Calu3 (cell line): ENCODE measurements around the gene LYRM9. TPM values are rescaled to one million over a fixed set of nuclear protein-coding genes. Genes with fewer than 3 reads are reported as not detected.
"Not testable (repeated sequence)": the region's sequence is repeated elsewhere in the genome, so short reads cannot be mapped to it uniquely, and the experiment has no call there.

Source experiments
- BruUV-seq: library from RNA; stranded (reverse); fragments of 400-500 nt; replicated peaks from 2 replicates; lab custom pipeline; 2021; lab: Mats Ljungman, UMichigan
- CTCF ChIA-PET: fragments of 300-600 bp; sonication (Branson Sonifier 250); formaldehyde crosslinking; loops from one replicate; lab custom pipeline; 2022; ENCODE audit warnings: antibody characterized with exemption; lab: Charles Lee
- DNase-seq: peaks from one replicate; pipeline ENCODE4 v3.0.0; 2022
- H3K27ac Mint-ChIP-seq: one replicate; pipeline ENCODE4 v1.8.0; 2022; ENCODE audit warnings: mixed read lengths; ENCODE audit not compliant: unreplicated experiment
- H3K27me3 Mint-ChIP-seq: one replicate; pipeline ENCODE4 v1.8.0; 2022; ENCODE audit warnings: mixed read lengths; ENCODE audit not compliant: unreplicated experiment
- H3K36me3 Mint-ChIP-seq: one replicate; pipeline ENCODE4 v1.8.0; 2022; ENCODE audit warnings: mild to moderate bottlenecking, moderate library complexity, mixed read lengths; ENCODE audit not compliant: insufficient read depth, unreplicated experiment
- H3K4me1 Mint-ChIP-seq: one replicate; pipeline ENCODE4 v1.8.0; 2022; ENCODE audit warnings: mild to moderate bottlenecking, low read depth, mixed read lengths; ENCODE audit not compliant: unreplicated experiment
- H3K4me3 Mint-ChIP-seq: one replicate; pipeline ENCODE4 v1.8.0; 2022; ENCODE audit warnings: mild to moderate bottlenecking, low read depth, moderate library complexity, mixed read lengths; ENCODE audit not compliant: unreplicated experiment
- H3K9me3 Mint-ChIP-seq: one replicate; pipeline ENCODE4 v1.8.0; 2022; ENCODE audit warnings: low read depth, mixed read lengths; ENCODE audit not compliant: unreplicated experiment
- CTCF ChIP-seq: fragments of 200-600 bp; IDR thresholded peaks from one replicate; pipeline ENCODE4 v1.8.0; 2022; ENCODE audit warnings: antibody characterized with exemption; ENCODE audit not compliant: unreplicated experiment
- intact Hi-C: fragments of 100-400 bp; cut with micrococcal nuclease; formaldehyde crosslinking; loops from one replicate; pipeline ENCODE4 v1.10.0; 2022; ENCODE audit not compliant: unreplicated experiment
- total RNA-seq: library from RNA; stranded (reverse); gene quantifications from 2 replicates; pipeline ENCODE4 v1.2.3, GENCODE V29; 2022

Gene LYRM9
- total RNA-seq, 1 experiment from 2014 or later: 1.7 TPM

DNA sequence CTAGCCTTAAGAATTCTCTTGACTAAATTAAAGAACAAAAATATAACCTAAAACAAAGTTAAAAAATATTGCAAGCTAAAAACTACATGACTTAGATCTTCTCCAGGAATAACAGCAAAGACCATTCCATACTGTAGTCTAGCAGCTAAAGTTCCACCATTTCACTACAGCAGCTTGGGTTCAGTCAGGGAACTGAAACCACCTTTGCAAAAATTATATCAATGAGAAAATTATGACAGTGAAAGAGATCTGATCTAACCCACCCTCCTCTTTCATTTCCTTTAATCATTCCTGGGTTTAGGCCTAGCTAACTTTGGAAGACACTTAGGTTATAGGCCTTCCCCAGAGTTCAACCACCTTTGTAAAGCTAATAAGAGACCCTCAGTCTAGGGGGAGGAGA is 56.5 kb downstream of the LYRM9 start:
- TF ChIP-seq CTCF: no peak
- intact Hi-C loops: no loop called here
- Mint-ChIP-seq H3K27me3 (peaks cover 43% of the 10 kb centered on the region), H3K4me1 (no peaks in the 10 kb centered on the region), H3K4me3 (no peak overlapping the region), H3K27ac (no peak overlapping the region), H3K36me3 (no peaks in the 10 kb centered on the region), H3K9me3 (no peaks in the 10 kb centered on the region)
- BruUV-seq: no TSS peak
- CTCF ChIA-PET: no interaction called here
- no peak for DNase-seq

DNA sequence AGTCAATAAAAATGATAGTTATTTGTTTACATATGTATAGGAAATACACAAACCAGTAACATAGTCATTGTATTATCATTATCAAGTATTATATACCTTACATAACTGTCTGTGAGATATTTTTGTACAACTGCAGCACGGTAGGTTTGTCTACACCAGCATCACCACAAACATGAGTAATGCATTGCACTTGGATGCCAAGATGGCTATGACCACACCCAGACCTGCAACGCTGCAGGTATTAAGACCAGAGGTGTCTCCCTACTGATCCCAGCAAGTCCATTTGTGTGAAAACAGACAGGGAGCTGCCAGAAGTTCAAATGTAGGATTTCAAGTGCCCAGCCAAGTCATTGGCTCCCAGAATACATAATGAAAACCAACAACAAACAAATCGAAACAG is 58.6 kb downstream of the LYRM9 start:
- no peak overlapping the region for H3K4me3 Mint-ChIP-seq
- intact Hi-C loops: no loop called here
- peaks cover 32% of the 10 kb centered on the region for H3K27me3 Mint-ChIP-seq
- CTCF ChIA-PET: no interaction called here
- H3K36me3 Mint-ChIP-seq: no peaks in the 10 kb centered on the region
- H3K27ac Mint-ChIP-seq: no peak overlapping the region
- H3K9me3 Mint-ChIP-seq: no peaks in the 10 kb centered on the region
- no peak for TF ChIP-seq CTCF
- H3K4me1 Mint-ChIP-seq: no peaks in the 10 kb centered on the region
- BruUV-seq: no TSS peak
- DNase-seq: no peak

DNA sequence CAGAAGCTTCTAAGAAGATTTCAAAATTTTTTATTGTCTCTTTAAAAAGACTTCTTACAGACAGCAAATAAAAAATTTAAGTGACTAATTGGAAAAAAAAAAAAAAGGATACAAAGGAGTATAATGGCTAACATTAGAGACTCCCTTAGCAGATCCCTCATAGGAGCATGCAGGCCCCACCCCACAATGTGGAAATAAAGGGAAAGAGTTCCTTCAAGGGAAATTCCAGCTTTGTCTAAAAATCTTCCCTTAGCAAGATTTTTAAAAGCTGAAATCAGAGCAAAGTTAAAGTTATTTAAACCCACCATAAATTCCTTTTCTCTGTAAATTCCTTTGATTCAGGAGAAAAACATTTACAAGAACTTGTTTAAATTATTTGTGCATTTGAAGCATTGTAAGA is 60.3 kb downstream of the LYRM9 start:
- CTCF ChIA-PET: no interaction called here
- no peaks in the 10 kb centered on the region for H3K36me3 Mint-ChIP-seq
- no peaks in the 10 kb centered on the region for H3K4me1 Mint-ChIP-seq
- no peak overlapping the region for H3K27ac Mint-ChIP-seq
- intact Hi-C loops: no loop called here
- BruUV-seq: no TSS peak
- no peak overlapping the region for H3K4me3 Mint-ChIP-seq
- TF ChIP-seq CTCF: no peak
- H3K9me3 Mint-ChIP-seq: no peaks in the 10 kb centered on the region
- no peak for DNase-seq
- H3K27me3 Mint-ChIP-seq: peaks cover 31% of the 10 kb centered on the region

GRCh38 chr17:27829888-27830287 is 63.3 kb downstream of the LYRM9 start:
- BruUV-seq, H3K4me1 Mint-ChIP-seq, DNase-seq, H3K27ac Mint-ChIP-seq, intact Hi-C loops, H3K36me3 Mint-ChIP-seq, H3K27me3 Mint-ChIP-seq, CTCF ChIA-PET, H3K4me3 Mint-ChIP-seq, H3K9me3 Mint-ChIP-seq: not testable (repeated sequence)

DNA sequence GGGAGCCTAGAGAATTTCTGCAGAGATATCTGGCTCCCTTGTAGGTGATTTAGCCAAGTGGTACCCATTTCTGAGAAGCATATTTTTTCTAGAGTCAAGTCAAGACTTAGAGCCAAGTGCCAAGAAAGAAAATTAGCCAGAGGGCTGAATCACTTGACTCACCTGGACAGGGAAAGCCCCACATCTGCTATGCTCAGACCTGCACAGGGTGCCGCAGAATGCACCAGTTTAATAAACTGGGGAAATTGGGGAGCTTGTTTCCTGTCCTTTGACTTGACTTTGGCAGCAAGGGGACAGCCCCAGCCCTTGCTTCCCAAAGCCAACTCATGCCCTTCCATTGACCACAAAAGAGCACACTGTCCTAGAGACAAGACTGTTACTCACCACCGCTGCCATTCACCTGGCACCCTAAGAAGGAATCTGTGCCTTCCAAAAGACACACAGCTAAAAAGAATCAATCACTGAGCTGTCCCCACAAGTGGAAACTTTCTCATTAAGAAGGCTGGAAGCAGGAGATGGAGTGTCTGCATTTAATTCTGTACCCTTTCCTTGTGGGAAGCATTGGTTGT is 63.9 kb downstream of the LYRM9 start:
- DNase-seq, H3K4me3 Mint-ChIP-seq, H3K36me3 Mint-ChIP-seq, H3K27me3 Mint-ChIP-seq, CTCF ChIA-PET, H3K27ac Mint-ChIP-seq, BruUV-seq, H3K4me1 Mint-ChIP-seq, H3K9me3 Mint-ChIP-seq, intact Hi-C loops: not testable (repeated sequence)

Other genes with a start within 250 kb of the LYRM9 start
- not detected in 2 replicates for gene NOS2, start 92.8 kb downstream of the LYRM9 start, total RNA-seq
- gene NLK, start 149.3 kb upstream of the LYRM9 start, total RNA-seq: 20.4 and 22.0 TPM in 2 replicates